GM21390 (cell line): ENCODE results near the gene RBM34.
A peak's percentile ranks its signal among the peaks of the same experiment; 100 is the strongest.
"Not testable (repeated sequence)": the region's sequence is repeated elsewhere in the genome, so short reads cannot be mapped to it uniquely, and the experiment has no call there.

Experiments used
- ATAC-seq: cut with Tn5 transposase; IDR thresholded peaks from one replicate; pipeline ENCODE4 v1.9.1; 2021; ENCODE audit not compliant: unreplicated experiment

RBM34 gene

DNA sequence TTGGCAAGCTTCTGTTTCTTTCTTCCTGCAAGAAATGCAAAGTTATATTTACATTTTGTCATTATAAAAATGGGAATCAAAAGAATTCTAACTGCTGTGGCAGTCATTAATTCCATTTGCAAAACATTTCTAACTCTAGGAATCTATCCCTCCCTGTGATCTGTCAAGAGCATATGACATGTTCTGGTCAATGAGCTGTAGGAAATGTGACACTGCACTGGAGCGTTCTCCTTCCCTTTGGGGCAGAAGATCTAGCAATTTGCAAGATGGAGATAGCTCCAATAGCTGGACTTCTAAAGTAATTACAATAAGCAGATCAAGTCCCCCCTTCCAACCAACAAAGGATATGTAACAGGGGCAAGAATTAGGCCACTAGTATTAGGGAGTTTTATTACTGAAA lies 38.7 kb downstream of the RBM34 start:
- no peak for ATAC-seq

DNA sequence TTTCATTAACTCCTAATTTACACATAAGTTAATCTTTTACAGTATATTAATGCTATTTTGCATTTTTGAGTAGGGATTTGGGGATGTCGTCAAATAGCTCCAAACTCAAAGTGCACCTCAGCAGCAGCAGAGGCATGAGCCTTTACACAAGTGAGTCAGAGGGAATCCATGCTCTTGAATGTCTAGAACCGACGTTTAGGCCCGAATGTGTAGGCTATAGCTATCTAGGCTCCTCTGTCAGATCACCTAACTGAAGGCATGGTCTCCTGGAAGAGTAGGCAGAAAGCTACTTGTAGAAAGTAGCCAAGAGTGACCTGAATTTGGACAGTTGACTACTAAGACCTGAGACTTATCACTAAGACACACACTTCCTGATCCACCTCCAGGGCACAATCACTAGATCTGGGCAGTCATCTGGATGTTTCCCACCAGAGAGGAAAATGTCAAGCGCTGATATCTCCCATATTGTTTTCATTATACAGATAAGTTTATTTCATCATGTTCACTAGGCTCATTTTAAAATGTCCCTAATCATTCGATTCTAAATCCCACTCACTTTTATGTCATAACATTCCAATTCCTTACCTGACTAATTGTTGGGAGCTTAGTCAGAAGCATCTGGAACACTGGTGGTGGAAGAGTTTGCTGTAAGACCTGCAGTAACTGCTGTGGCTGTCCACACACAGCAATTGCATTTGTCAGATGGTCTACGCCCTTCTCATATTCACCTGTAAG lies 47.7 kb downstream of the RBM34 start:
- no peak for ATAC-seq

DNA sequence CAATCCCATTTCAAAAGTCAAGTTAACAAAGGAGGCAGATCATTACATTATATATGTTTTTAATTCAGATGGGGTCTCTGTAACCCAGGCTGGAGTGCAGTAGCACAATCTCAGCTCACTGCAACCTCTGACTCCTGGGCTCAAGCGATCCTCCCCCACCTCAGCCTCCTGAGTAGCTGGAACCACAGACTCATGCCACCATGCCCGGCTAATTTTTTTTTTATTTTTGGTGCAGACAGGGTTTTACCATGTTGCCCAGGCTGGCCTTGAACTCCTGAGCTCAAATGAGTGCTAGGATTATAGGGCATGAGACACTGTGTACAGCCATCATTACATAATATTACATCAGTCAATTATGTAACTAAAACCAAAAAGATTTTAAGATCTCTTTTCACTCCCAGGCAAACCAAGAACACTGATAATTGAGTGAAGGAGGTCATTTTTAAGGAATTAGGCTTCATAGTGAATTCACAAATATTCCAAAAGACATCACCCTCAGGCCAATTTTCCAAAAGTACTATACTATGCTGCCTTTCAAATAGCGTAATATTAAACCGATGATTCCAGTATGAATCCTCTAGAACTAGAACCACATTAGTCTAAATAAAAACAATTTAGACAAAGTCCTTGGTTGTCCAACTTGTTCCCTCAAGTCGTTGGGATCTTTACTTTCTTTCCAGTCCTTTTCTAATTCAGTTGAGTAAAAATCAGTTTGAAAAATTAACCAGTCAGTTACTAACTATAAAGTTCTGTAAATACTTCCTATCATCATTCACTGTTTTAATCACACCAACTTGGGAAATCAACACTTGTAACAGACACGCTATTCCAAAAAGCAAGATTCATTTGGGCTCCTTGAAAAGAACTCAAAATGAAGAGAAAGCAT lies 48.5 kb downstream of the RBM34 start:
- no peak for ATAC-seq

- ATAC-seq = no peak
These were observed 49.9 kb downstream of the RBM34 start for GRCh38 chr1:235111107-235111506.

- no peak for ATAC-seq
These were observed 52.2 kb downstream of the RBM34 start for GRCh38 chr1:235108876-235109275.

DNA sequence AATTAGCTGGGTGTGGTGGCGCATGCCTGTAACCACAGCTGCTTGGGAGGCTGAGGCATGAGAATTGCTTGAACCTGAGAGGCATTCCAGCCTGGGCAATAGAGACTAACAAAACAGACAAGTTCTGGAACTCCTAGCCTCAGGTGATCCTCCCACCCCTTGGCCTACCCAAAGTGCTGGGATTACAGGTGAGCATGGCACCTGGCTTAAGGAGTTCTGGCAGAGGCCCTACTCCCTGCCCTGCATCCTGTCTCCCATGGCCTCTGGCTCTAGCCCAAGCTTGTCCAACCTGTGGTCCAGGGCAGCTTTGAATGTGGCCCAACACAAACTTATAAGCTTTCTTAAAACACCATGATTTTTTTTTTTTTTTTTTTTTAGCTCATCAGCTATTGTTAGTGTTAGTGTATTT lies 52.9 kb downstream of the RBM34 start:
- no peak for ATAC-seq

DNA sequence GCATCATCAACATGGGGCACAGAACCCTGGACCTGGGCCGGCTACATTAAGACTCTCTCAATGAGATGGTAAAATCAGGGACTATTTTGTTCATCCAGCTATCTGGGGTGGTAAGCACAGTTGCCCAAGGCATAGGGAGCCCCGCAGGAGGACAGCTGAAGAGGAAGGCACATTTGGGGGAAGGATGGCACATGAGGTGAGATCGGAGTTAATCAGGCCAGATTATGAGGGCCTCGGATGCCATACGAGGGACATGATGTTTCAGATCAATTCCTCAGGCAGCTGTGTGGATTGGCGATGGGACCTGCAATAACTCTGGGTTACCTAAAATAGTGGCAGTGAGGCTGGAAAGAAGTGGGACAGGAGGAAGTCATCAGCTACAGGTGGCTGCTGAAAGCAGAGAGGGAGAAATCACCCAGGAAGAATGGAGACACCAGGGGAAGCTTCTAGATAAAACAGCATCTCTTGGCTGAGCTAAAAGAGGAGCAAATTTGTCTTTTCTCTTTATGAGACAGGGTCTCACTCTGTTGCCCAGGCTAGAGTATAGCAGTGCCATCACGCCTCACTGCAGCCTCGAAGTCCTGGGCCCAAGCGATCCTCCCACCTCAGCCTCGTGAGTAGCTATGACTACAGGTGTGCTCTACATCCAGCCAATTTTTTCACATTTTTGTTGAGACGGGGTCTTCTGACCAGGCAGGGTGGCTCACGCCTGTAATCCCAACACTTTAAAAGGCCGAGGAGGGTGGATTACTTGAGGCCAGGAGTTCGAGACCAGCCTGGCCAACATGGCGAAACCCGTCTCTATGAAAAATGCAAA lies 53.5 kb downstream of the RBM34 start:
- ATAC-seq = no peak

GRCh38 chr1:235106457-235106856 lies 54.6 kb downstream of the RBM34 start:
- no peak for ATAC-seq

DNA sequence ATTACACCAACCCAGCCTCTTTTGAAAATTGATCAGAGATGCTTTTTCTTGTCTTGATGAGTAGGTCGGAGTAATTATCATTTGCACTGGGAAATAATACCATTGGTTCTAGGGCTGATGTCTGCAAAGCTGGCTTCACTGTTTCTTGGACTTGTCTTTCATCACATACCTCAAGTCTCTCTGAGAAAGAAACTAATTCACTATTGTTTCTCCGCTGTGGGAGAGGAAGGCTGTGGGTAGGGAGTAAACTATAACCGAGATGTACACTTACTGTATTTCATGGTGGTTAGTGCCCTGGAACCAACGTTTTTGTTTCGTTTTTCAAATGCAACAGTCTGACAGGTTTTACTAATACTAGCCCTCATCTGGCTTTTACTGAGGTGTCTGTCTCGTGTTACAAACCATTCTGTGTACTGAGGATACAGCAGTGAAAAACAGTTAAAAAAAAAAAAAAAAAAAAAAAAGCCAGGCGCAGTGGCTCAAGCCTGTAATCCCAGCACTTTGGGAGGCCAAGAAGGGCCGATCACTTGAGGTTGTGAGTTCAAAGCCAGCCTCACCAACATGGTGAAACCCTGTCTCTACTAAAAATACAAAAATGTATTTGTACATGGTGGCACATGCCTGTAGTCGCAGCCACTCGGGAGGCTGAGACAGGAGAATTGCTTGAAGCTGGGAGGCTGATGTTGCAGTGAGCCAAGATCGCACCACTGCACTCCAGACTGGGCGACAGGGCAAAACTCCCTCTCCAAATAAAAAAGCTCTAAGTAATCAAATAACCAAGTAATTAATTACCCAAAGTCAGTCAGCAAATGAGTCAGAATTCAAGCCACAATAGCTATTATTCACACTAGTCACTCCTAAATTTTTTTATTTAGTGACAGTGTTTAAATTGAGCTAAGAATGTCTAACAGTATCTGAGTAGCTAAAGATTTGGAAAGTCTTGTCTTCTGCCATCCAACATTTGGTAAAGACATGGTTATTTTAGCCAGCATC lies 55.7 kb downstream of the RBM34 start:
- peak; percentile 90 for ATAC-seq

- no peak for ATAC-seq
These were observed 58.0 kb downstream of the RBM34 start for GRCh38 chr1:235102993-235103411.

- ATAC-seq = no peak
These were observed 58.8 kb downstream of the RBM34 start for GRCh38 chr1:235102259-235102582.

DNA sequence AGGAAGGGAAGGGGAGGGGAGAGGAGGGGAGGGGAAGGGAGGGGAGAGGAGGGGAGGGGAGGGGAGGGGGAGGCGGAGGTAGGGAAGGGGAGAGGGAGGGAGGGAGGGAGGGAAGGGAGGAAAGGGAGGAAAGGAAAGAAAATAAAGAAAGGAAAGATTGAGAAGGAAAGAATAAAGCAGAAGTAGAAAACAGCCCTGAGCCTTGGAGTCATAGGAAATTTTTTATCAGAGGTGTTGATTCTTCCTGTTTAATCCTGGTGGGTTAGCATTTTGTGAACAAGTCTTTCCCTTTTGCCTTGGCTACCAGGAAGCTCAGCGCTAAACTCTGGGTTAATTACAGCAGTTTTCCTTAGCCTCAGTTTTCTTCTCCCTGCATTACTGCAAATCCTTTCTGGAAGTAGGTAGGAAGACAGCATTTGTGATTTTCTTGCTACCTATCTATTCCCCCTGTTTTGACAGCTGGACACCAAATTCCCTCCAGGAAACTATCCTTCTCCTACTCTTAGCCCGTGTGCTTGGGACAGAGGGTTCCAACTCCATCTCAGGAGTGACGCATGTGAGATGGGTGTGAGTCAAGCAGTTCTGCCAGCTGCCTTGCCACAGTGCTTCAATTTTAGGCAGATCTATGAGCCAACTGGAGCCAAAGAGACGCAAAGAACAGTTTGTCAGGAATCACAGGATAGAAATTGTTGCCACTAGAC lies 59.3 kb downstream of the RBM34 start:
- no peak for ATAC-seq

DNA sequence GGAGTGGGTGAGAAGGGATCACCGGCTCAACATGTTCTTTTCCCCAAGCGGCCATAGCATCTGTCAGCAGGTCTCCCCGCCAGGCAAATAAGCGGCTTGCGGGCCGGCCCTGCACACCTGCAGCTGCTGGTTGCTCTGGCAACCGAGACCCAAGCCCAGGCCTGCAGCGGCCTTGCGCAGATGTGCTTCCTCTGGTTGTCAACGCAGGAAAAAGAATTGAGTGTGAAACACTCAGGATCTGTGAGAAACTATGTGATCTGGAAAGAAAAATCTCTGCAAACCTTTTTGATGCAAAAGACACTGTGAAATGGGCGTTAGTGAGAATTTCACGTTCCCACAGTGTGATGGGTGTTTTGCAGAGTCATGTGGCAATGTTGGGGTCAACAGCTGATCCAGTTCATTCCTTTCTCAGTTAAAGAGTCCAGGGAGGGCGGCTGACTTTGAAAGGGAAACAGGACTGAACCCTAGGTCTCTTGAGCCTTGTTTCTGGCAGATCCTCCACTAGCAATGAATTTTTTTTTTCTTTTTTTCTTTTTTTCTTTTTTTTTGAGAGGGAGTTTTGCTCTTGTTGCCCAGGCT lies 60.8 kb downstream of the RBM34 start:
- no peak for ATAC-seq

GRCh38 chr1:235098991-235099390 lies 62.1 kb downstream of the RBM34 start:
- no peak for ATAC-seq

- no peak for ATAC-seq
These were observed 62.5 kb downstream of the RBM34 start for GRCh38 chr1:235098547-235098946.

GRCh38 chr1:235097501-235097900 lies 63.5 kb downstream of the RBM34 start:
- not testable (repeated sequence) for ATAC-seq

DNA sequence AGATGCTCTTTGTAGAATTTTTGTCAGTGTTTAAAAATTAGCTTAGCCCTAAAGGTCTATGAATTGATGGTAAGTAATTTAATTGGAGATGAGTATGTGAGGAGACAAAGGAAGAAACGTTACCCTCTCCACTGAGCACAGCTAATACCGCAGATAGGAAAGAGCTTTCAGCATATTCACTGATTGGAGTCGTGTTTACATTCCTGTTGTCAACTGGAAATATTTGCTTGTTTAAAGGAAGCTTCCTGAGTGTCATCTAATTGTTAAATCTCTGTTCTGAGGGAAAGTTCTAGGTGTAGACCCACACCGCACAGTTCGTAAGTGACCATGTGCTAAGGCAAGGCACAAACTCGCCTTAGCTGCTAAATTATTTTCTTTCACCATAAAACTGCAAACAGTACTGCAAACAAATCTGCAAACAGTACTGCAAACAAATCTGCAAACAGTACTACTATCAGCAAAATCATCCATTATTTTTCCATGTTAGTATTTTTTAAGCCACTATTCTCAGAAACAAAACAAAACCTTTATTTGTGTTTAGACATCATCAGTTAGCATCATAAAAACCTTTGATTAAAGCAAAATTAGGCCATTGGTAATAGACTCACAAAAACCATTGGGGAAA lies 65.0 kb downstream of the RBM34 start:
- no peak for ATAC-seq

- ATAC-seq = peak; percentile 69
These were observed 67.1 kb downstream of the RBM34 start for GRCh38 chr1:235093696-235094592.
